Lung (tissue), 12 donors: Measurements from ENCODE around the gene LECT2. TPM values are rescaled to one million over a fixed set of nuclear protein-coding genes. Genes with fewer than 3 reads are reported as not detected.

Experiments
- ATAC-seq: fragments of 200-7000 bp; cut with Tn5 transposase; one replicate; pipeline ENCODE4 v1.9.1; 2020; ENCODE audit warnings: moderate number of reproducible peaks; ENCODE audit not compliant: insufficient read depth, low FRiP score
- DNase-seq, 3 donors: peaks; one replicate each; pipeline ENCODE4 v3.0.0-alpha.2; 2013 to 2017
- H3K27ac ChIP-seq, 2 donors: one replicate each; pipeline ENCODE4 v1.5.1; 2013; ENCODE audit warnings: mild to moderate bottlenecking in 2 of 2, moderate library complexity in 2 of 2, control low read depth in 1 of 2, inconsistent platforms in 1 of 2, low read depth in 1 of 2, low read length in 1 of 2
- H3K27me3 ChIP-seq, 3 donors: one replicate each; pipeline ENCODE4 v1.5.1; 2013; ENCODE audit warnings: low read length in 2 of 3; ENCODE audit not compliant: control insufficient read depth in 3 of 3, insufficient read depth in 3 of 3
- H3K36me3 ChIP-seq, 4 donors: one replicate each; pipeline ENCODE4 v1.5.1; 2013; ENCODE audit warnings: low read length in 4 of 4, mild to moderate bottlenecking in 1 of 4, moderate library complexity in 1 of 4; ENCODE audit not compliant: control insufficient read depth in 4 of 4, insufficient read depth in 4 of 4
- H3K4me1 ChIP-seq, 5 donors: one replicate each; pipeline ENCODE4 v1.5.1; 2013; ENCODE audit warnings: low read length in 5 of 5, mild to moderate bottlenecking in 2 of 5, moderate library complexity in 1 of 5; ENCODE audit not compliant: control insufficient read depth in 5 of 5, insufficient read depth in 5 of 5
- H3K4me3 ChIP-seq: one replicate; pipeline ENCODE4 v1.5.1; 2013; ENCODE audit warnings: mild to moderate bottlenecking, control low read depth, moderate library complexity
- H3K9ac ChIP-seq, 2 donors: one replicate each; pipeline ENCODE4 v1.5.1; 2013; ENCODE audit warnings: low read length in 2 of 2, control low read depth in 1 of 2; ENCODE audit not compliant: insufficient read depth in 1 of 2
- H3K9me3 ChIP-seq, 4 donors: one replicate each; pipeline ENCODE4 v1.5.1; 2013; ENCODE audit warnings: low read length in 3 of 4, mild to moderate bottlenecking in 1 of 4, moderate library complexity in 1 of 4; ENCODE audit not compliant: control insufficient read depth in 4 of 4, insufficient read depth in 3 of 4
- CTCF ChIP-seq: IDR thresholded peaks from 2 replicates; pipeline ENCODE4 v1.5.1; 2012; ENCODE audit warnings: mild to moderate bottlenecking; ENCODE audit errors: control extremely low read depth, extremely low read depth
- WGBS, 2 donors: extraction: QIAGEN DNeasy Blood & Tissue Kit; methylation state at CpG; one replicate each; pipeline ENCODE4 v1.1.7; 2013; 5-methylcytosine and 5-hydroxymethylcytosine counted together
- polyA plus RNA-seq, 2 donors: library from polyadenylated mRNA; stranded (reverse); fragments of 200-250 nt; gene quantifications; one replicate each; pipeline ENCODE4 v1.2.1, GENCODE V29; 2013
- total RNA-seq, 2 donors: library from RNA; depleted of rRNA in 1 of 2; stranded (reverse); fragments of >200 nt in 1 of 2; gene quantifications; one replicate each; pipeline ENCODE4 v1.2.1, GENCODE V29; 2014 to 2021
- donor health status: control.
- donor health status: control.
- donor health status: Bipolar disorder and iron deficiency.
- donor health status: healthy.
- donor health status: DM: yes; HTN: yes; CAD: no.

Gene LECT2
- total and polyA plus RNA-seq, 4 donors: not detected

- H3K4me3 ChIP-seq: no peak overlapping the region
- ATAC-seq: no peak
- no peaks in the 10 kb centered on the region for H3K36me3 ChIP-seq
- no peaks in the 10 kb centered on the region for H3K27me3 ChIP-seq
- H3K4me1 ChIP-seq: peaks cover 0 to 30% (median 0%) of the 10 kb centered on the region in 5 donors
- H3K9ac ChIP-seq: no peak overlapping the region
- no peaks in the 10 kb centered on the region for H3K9me3 ChIP-seq
- no peak for DNase-seq
- TF ChIP-seq CTCF: no peak
- 0 to 29% methylated on average over 1 of the region's 1 CpG for WGBS, 2 donors
- no peak overlapping the region for H3K27ac ChIP-seq
Observed at GRCh38 chr5:135971701-135972100, 16.9 kb upstream of the LECT2 start.

- TF ChIP-seq CTCF: no peak
- Histone ChIP-seq H3K27me3 (no peaks in the 10 kb centered on the region), H3K27ac (no peak overlapping the region), H3K4me3 (no peak overlapping the region), H3K9me3 (no peaks in the 10 kb centered on the region), H3K4me1 (peaks cover 0 to 4% (median 0%) of the 10 kb centered on the region in 5 donors), H3K36me3 (no peaks in the 10 kb centered on the region), H3K9ac (no peak overlapping the region)
- ATAC-seq (no peak), DNase-seq (no peak)
- 81 to 83% methylated on average over 3 of the region's 3 CpGs for WGBS, 2 donors
Observed at GRCh38 chr5:135966790-135967189, 12.0 kb upstream of the LECT2 start.

- DNase-seq (no peak), ATAC-seq (no peak)
- no peak overlapping the region for H3K27ac ChIP-seq
- WGBS, 2 donors: 50 to 72% methylated on average over 4 of the region's 4 CpGs
- H3K4me3 ChIP-seq: no peak overlapping the region
- no peak overlapping the region for H3K9ac ChIP-seq
- H3K27me3 ChIP-seq: no peaks in the 10 kb centered on the region
- no peak for TF ChIP-seq CTCF
- H3K4me1 ChIP-seq: peaks cover 0 to 4% (median 0%) of the 10 kb centered on the region in 5 donors
- H3K36me3 ChIP-seq: no peaks in the 10 kb centered on the region
- no peaks in the 10 kb centered on the region for H3K9me3 ChIP-seq
Observed at GRCh38 chr5:135966165-135966564, 11.4 kb upstream of the LECT2 start.

GRCh38 chr5:135965504-135965903 lies 10.7 kb upstream of the LECT2 start:
- Histone ChIP-seq H3K9me3 (no peaks in the 10 kb centered on the region), H3K27ac (no peak overlapping the region), H3K4me1 (peaks cover 0 to 4% (median 0%) of the 10 kb centered on the region in 5 donors), H3K27me3 (no peaks in the 10 kb centered on the region), H3K36me3 (no peaks in the 10 kb centered on the region), H3K4me3 (no peak overlapping the region), H3K9ac (no peak overlapping the region)
- WGBS, 2 donors: 95 to 97% methylated on average over 3 of the region's 3 CpGs
- DNase-seq: no peak
- no peak for TF ChIP-seq CTCF
- no peak for ATAC-seq
